Activated naive CD8-positive, alpha-beta T cell treated with anti-CD3 and anti-CD28 coated beads for 36 hours (primary cell): ENCODE measurements around the gene TTC21A. TPM values are rescaled to one million over a fixed set of nuclear protein-coding genes. Genes with fewer than 3 reads are reported as not detected.
"Not testable (repeated sequence)": the region's sequence is repeated elsewhere in the genome, so short reads cannot be mapped to it uniquely, and the experiment has no call there.

Source experiments
- DNase-seq: peaks from one replicate; pipeline ENCODE4 v3.0.0; 2021
- H3K27ac Mint-ChIP-seq: one replicate; pipeline ENCODE4 v1.8.0; 2022; ENCODE audit warnings: mild to moderate bottlenecking, moderate library complexity, mixed read lengths
- H3K27me3 Mint-ChIP-seq: one replicate; pipeline ENCODE4 v1.8.0; 2022; ENCODE audit warnings: mild to moderate bottlenecking, mixed read lengths
- H3K36me3 Mint-ChIP-seq: one replicate; pipeline ENCODE4 v1.8.0; 2021; ENCODE audit warnings: mild to moderate bottlenecking, mixed read lengths
- H3K4me1 Mint-ChIP-seq: one replicate; pipeline ENCODE4 v1.8.0; 2021; ENCODE audit warnings: mixed read lengths
- H3K4me3 Mint-ChIP-seq: one replicate; pipeline ENCODE4 v1.8.0; 2022; ENCODE audit warnings: mild to moderate bottlenecking, moderate library complexity, mixed read lengths
- H3K9me3 Mint-ChIP-seq: one replicate; pipeline ENCODE4 v1.8.0; 2022; ENCODE audit warnings: mixed read lengths
- total RNA-seq, 2 experiments: library from RNA; stranded (reverse); gene quantifications; one replicate each; pipeline ENCODE4 v1.2.3, GENCODE V29; 2021

Gene TTC21A
- total RNA-seq, 2 experiments from 2014 or later: 0.42 to 0.78 TPM

- H3K4me1 Mint-ChIP-seq: peaks cover 6% of the 10 kb centered on the region
- H3K4me3 Mint-ChIP-seq: no peak overlapping the region
- DNase-seq: no peak
- H3K9me3 Mint-ChIP-seq: no peaks in the 10 kb centered on the region
- no peaks in the 10 kb centered on the region for H3K27me3 Mint-ChIP-seq
- no peaks in the 10 kb centered on the region for H3K36me3 Mint-ChIP-seq
- H3K27ac Mint-ChIP-seq: no peak overlapping the region
These were observed 58.0 kb downstream of the TTC21A start for GRCh38 chr3:39165518-39165917.

GRCh38 chr3:39166134-39166710 lies 58.7 kb downstream of the TTC21A start:
- no peaks in the 10 kb centered on the region for H3K27me3 Mint-ChIP-seq
- H3K36me3 Mint-ChIP-seq: no peaks in the 10 kb centered on the region
- H3K4me1 Mint-ChIP-seq: peaks cover 6% of the 10 kb centered on the region
- H3K9me3 Mint-ChIP-seq: no peaks in the 10 kb centered on the region
- H3K27ac Mint-ChIP-seq: no peak overlapping the region
- no peak overlapping the region for H3K4me3 Mint-ChIP-seq
- DNase-seq: no peak

- Mint-ChIP-seq H3K27ac (no peak overlapping the region), H3K36me3 (no peaks in the 10 kb centered on the region), H3K27me3 (no peaks in the 10 kb centered on the region), H3K4me3 (no peak overlapping the region), H3K4me1 (peaks cover 6% of the 10 kb centered on the region), H3K9me3 (no peaks in the 10 kb centered on the region)
- no peak for DNase-seq
These were observed 59.6 kb downstream of the TTC21A start for GRCh38 chr3:39166932-39167532.

- peaks cover 6% of the 10 kb centered on the region for H3K4me1 Mint-ChIP-seq
- peaks cover 1% of the 10 kb centered on the region for H3K9me3 Mint-ChIP-seq
- no peak overlapping the region for H3K27ac Mint-ChIP-seq
- no peaks in the 10 kb centered on the region for H3K36me3 Mint-ChIP-seq
- DNase-seq: no peak
- no peaks in the 10 kb centered on the region for H3K27me3 Mint-ChIP-seq
- no peak overlapping the region for H3K4me3 Mint-ChIP-seq
These were observed 60.8 kb downstream of the TTC21A start for GRCh38 chr3:39168156-39168780.

- DNase-seq: no peak
- Mint-ChIP-seq H3K27ac (no peak overlapping the region), H3K4me1 (peaks cover 6% of the 10 kb centered on the region), H3K27me3 (no peaks in the 10 kb centered on the region), H3K4me3 (no peak overlapping the region), H3K36me3 (no peaks in the 10 kb centered on the region), H3K9me3 (peaks cover 2% of the 10 kb centered on the region)
These were observed 62.2 kb downstream of the TTC21A start for GRCh38 chr3:39169712-39170111.

- DNase-seq: no peak
- H3K4me3 Mint-ChIP-seq: no peak overlapping the region
- H3K27me3 Mint-ChIP-seq: no peaks in the 10 kb centered on the region
- peaks cover 5% of the 10 kb centered on the region for H3K9me3 Mint-ChIP-seq
- peaks cover 4% of the 10 kb centered on the region for H3K4me1 Mint-ChIP-seq
- no peaks in the 10 kb centered on the region for H3K36me3 Mint-ChIP-seq
- H3K27ac Mint-ChIP-seq: no peak overlapping the region
These were observed 63.0 kb downstream of the TTC21A start for GRCh38 chr3:39170461-39170860.

- not testable (repeated sequence) for H3K4me3 Mint-ChIP-seq, H3K9me3 Mint-ChIP-seq, H3K36me3 Mint-ChIP-seq, DNase-seq, H3K27ac Mint-ChIP-seq, H3K27me3 Mint-ChIP-seq, H3K4me1 Mint-ChIP-seq
These were observed 63.4 kb downstream of the TTC21A start for GRCh38 chr3:39170877-39171276.

GRCh38 chr3:39171860-39172259 lies 64.4 kb downstream of the TTC21A start:
- no peak for DNase-seq
- Mint-ChIP-seq H3K9me3 (peaks cover 8% of the 10 kb centered on the region), H3K4me1 (peaks cover 6% of the 10 kb centered on the region), H3K4me3 (no peak overlapping the region), H3K27ac (no peak overlapping the region), H3K27me3 (no peaks in the 10 kb centered on the region), H3K36me3 (peaks cover 5% of the 10 kb centered on the region)

- H3K27me3 Mint-ChIP-seq: no peaks in the 10 kb centered on the region
- no peak for DNase-seq
- no peak overlapping the region for H3K4me3 Mint-ChIP-seq
- peaks cover 8% of the 10 kb centered on the region for H3K9me3 Mint-ChIP-seq
- H3K36me3 Mint-ChIP-seq: peaks cover 5% of the 10 kb centered on the region
- H3K4me1 Mint-ChIP-seq: peaks cover 17% of the 10 kb centered on the region
- no peak overlapping the region for H3K27ac Mint-ChIP-seq
These were observed 66.0 kb downstream of the TTC21A start for GRCh38 chr3:39173318-39174125.

GRCh38 chr3:39176025-39176714 lies 68.7 kb downstream of the TTC21A start:
- Mint-ChIP-seq H3K9me3 (peaks cover 8% of the 10 kb centered on the region), H3K4me1 (peaks cover 38% of the 10 kb centered on the region), H3K4me3 (no peak overlapping the region), H3K36me3 (peaks cover 5% of the 10 kb centered on the region), H3K27me3 (no peaks in the 10 kb centered on the region), H3K27ac (peak overlapping the region; percentile 63)
- DNase-seq: no peak

- DNase-seq: peak; percentile 81
- Mint-ChIP-seq H3K27me3 (no peaks in the 10 kb centered on the region), H3K4me1 (peaks cover 43% of the 10 kb centered on the region), H3K4me3 (peak overlapping the region; percentile 56), H3K9me3 (peaks cover 7% of the 10 kb centered on the region), H3K36me3 (peaks cover 5% of the 10 kb centered on the region), H3K27ac (peak overlapping the region; percentile 87)
These were observed 70.3 kb downstream of the TTC21A start for GRCh38 chr3:39177708-39178332.

GRCh38 chr3:39178553-39178952 lies 71.1 kb downstream of the TTC21A start:
- Mint-ChIP-seq H3K4me3 (peak overlapping the region; percentile 23), H3K4me1 (peaks cover 43% of the 10 kb centered on the region), H3K9me3 (peaks cover 7% of the 10 kb centered on the region), H3K27me3 (no peaks in the 10 kb centered on the region), H3K27ac (peak overlapping the region; percentile 44), H3K36me3 (peaks cover 5% of the 10 kb centered on the region)
- no peak for DNase-seq

GRCh38 chr3:39180183-39180545 lies 72.7 kb downstream of the TTC21A start:
- no peaks in the 10 kb centered on the region for H3K27me3 Mint-ChIP-seq
- H3K27ac Mint-ChIP-seq: peak overlapping the region; percentile 75
- no peak for DNase-seq
- H3K36me3 Mint-ChIP-seq: peaks cover 5% of the 10 kb centered on the region
- H3K4me1 Mint-ChIP-seq: peaks cover 43% of the 10 kb centered on the region
- peak overlapping the region; percentile 85 for H3K4me3 Mint-ChIP-seq
- peaks cover 4% of the 10 kb centered on the region for H3K9me3 Mint-ChIP-seq

- Mint-ChIP-seq H3K9me3 (peaks cover 1% of the 10 kb centered on the region), H3K36me3 (peaks cover 3% of the 10 kb centered on the region), H3K27me3 (no peaks in the 10 kb centered on the region), H3K4me3 (peak overlapping the region; percentile 85), H3K27ac (peak overlapping the region; percentile 75), H3K4me1 (peaks cover 41% of the 10 kb centered on the region)
- DNase-seq: peak; percentile 93
These were observed 73.3 kb downstream of the TTC21A start for GRCh38 chr3:39180546-39181346.
